Measurements from ENCODE around the gene SKP1.

- TF ChIP-seq CTCF (IDR thresholded peaks at IDR 0.05; ENCODE audit: insufficient read depth, low read depth, low read length) (no peak), EZH2 (IDR thresholded peaks at IDR 0.05; ENCODE audit: insufficient read depth, low read length) (no peak)
These were observed 57.0 kb downstream of the SKP1 start for GRCh38 chr5:134119720-134120119.
